ENCODE data around the gene RAB3IL1.

- TF ChIP-seq CTCF (IDR thresholded peaks at IDR 0.05; ENCODE audit: insufficient read depth, low read length, poor library complexity, severe bottlenecking) = no peak
- TF ChIP-seq EZH2phosphoT487 (conservative IDR thresholded peaks at IDR 0.05; ENCODE audit: low read length) = no peak
Observed at GRCh38 chr11:61905801-61906521, 11.4 kb downstream of the RAB3IL1 start.

Data from SU-DHL-6 (cell line).